Skin epidermis (tissue), 12 donors: ENCODE measurements around the gene CITED2.
"Not testable (repeated sequence)": the region's sequence is repeated elsewhere in the genome, so short reads cannot be mapped to it uniquely, and the experiment has no call there.

ENCODE experiments used
- H3K27ac ChIP-seq, 21 experiments: fragments of 200-600 bp; sonication (generic) in 11 of 21; one replicate each; pipeline ENCODE4 v1.5.0; 2020; ENCODE audit warnings: mild to moderate bottlenecking in 3 of 21, inconsistent platforms in 2 of 21, moderate library complexity in 2 of 21
- H3K4me3 ChIP-seq, 7 experiments: fragments of 200-600 bp; sonication (generic) in 2 of 7; one replicate each; pipeline ENCODE4 v1.5.0; 2020; ENCODE audit warnings: inconsistent platforms in 2 of 7, mild to moderate bottlenecking in 2 of 7, moderate library complexity in 1 of 7

Gene CITED2

DNA sequence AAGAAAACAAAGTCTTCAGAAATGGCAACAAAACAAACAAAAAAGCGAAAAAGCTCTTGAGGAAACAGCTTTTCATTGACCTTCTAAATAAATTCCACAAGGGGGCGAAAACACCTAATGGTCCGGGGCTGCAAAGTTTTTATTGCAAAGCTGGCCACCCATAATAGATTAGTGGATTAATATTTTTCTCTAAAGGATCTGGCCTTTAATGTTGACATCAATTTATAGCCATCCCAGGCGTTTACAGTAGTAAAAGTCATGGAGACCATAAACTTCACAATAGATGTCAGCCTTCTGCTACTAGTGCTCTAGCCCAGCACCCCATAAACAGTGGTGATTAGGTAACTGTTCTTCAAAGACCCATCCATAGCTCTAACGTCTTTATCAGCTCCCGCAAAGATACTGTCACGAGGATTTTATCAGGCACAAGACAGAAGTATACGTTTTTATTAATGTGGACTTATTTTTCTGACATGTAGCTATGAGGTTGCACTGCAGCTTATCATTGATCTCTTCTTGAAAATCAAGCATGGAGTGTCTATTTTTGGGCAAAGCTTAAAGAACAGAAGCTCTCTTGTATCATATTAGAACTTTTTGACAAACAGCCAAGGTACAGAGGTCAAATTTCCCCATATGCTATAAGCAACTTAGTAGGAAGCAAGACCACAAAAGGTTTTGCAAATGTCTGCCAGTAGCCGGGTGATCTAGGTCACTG is 4.7 kb downstream of the CITED2 start:
- H3K27ac ChIP-seq: peak overlapping the region in 11 of 21 experiments; percentile 9 to 99 (median 44)
- no peak overlapping the region for H3K4me3 ChIP-seq

GRCh38 chr6:139369068-139369467 is 5.4 kb downstream of the CITED2 start:
- Histone ChIP-seq H3K4me3 (no peak overlapping the region), H3K27ac (peak overlapping the region in 1 of 21 experiments; percentile 63)

- Histone ChIP-seq H3K4me3 (no peak overlapping the region), H3K27ac (no peak overlapping the region)
These were observed 5.8 kb downstream of the CITED2 start for GRCh38 chr6:139368661-139369060.

GRCh38 chr6:139367810-139368351 is 6.6 kb downstream of the CITED2 start:
- no peak overlapping the region for H3K27ac ChIP-seq
- no peak overlapping the region for H3K4me3 ChIP-seq

GRCh38 chr6:139364982-139365379 is 9.5 kb downstream of the CITED2 start:
- Histone ChIP-seq H3K27ac (no peak overlapping the region), H3K4me3 (no peak overlapping the region)

DNA sequence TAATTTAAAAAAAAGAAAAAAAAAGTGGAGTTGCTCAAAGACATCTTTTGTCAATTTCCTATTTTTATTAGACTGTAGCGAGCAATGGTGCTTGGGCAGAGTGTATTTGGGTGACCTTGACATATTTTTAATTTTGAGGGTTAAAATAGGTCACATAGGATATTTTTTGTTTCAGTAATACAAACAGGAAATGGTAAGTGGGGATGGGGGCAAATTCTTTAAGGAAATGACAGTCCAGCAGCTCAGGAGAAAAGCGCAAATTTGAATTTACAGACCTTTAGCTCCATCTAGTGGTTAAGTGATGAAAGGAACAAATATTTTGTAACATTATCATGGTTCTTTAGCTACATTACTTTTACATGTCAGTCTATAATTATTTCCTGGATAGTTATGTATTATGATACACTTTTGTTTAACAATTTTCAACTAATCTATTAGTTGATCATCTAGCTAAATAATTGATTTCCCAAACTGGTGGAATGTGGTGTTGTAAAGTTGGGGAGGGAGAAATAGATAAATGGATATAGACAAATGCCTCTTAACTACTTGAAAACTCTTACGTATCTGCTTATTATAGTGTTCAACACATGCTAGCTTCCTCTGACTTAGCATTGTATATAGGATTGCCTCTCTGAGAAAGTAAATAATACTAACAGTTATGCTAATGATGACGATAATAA is 10.0 kb downstream of the CITED2 start:
- H3K4me3 ChIP-seq: no peak overlapping the region
- H3K27ac ChIP-seq: peak overlapping the region in 1 of 21 experiments; percentile 26

DNA sequence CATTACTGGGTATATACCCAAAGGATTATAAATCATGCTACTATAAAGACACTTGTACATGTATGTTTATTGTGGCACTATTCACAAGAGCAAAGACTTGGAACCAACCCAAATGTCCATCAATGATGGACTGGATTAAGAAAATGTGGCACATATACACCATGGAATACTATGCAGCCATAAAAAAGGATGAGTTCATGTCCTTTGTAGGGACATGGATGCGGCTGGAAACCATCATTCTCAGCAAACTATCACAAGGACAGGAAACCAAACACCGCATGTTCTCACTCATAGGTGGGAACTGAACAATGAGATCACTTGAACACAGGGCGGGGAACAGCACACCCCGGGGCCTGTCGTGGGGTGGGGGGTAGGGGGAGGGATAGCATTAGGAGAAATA is 10.7 kb downstream of the CITED2 start:
- peak overlapping the region in 1 of 21 experiments; percentile 26 for H3K27ac ChIP-seq
- not testable (repeated sequence) for H3K4me3 ChIP-seq

DNA sequence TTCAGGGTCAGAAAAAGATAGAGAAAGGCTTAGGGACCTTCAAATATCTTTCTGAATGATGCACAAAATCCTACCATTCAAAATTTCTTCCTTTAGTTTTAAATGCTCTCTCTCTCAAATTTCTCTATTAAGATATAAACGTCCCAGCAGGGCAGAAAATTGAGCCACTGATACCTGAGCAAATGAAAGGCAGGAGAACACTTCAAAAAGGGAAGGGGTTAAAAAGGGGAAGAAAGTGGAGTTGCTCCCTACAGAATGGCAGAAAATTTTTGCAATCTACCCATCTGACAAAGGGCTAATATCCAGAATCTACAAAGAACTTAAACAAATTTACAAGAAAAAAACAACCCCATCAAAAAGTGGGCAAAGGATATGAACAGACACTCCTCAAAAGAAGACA is 11.3 kb downstream of the CITED2 start:
- not testable (repeated sequence) for H3K27ac ChIP-seq, H3K4me3 ChIP-seq

DNA sequence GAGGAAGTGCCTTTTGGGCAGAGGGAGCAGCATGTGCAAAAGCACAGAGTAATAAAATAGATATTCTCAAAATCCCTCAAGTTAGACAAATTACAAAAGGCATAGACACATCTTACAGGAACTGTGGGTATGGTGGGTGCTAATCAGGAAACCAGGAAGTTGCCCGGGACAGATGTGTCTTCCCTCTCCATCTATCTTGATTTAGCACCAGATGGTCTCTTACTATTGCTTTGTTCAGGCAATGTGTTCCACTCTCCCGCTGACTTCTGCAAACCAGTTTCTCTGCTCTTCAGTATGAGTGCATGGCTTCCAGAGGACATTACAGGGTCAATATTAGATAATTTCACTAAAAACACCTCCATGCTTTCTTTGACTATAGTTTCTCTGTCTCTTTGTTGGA is 13.2 kb downstream of the CITED2 start:
- H3K27ac ChIP-seq: no peak overlapping the region

DNA sequence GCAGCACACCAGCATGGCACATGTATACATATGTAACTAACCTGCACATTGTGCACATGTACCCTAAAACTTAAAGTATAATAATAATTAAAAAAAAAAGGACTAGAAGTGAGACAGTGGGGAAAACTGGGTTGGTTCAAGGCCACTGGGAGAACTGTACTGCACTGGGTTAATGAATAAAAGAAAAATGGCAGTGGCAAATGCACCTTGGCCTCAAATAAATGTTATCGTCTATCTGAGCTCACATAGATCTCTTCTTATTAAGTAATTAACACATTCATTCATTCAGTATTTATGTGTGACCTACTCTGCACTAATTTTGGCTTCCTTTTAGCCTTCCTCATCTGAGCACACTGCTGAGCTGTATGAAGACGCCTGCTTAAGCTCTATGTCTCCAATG is 17.5 kb downstream of the CITED2 start:
- Histone ChIP-seq H3K27ac (no peak overlapping the region), H3K4me3 (no peak overlapping the region)

More for the DNA sequence above, 13.2 kb downstream of the CITED2 start:
- no peak overlapping the region for H3K4me3 ChIP-seq

DNA sequence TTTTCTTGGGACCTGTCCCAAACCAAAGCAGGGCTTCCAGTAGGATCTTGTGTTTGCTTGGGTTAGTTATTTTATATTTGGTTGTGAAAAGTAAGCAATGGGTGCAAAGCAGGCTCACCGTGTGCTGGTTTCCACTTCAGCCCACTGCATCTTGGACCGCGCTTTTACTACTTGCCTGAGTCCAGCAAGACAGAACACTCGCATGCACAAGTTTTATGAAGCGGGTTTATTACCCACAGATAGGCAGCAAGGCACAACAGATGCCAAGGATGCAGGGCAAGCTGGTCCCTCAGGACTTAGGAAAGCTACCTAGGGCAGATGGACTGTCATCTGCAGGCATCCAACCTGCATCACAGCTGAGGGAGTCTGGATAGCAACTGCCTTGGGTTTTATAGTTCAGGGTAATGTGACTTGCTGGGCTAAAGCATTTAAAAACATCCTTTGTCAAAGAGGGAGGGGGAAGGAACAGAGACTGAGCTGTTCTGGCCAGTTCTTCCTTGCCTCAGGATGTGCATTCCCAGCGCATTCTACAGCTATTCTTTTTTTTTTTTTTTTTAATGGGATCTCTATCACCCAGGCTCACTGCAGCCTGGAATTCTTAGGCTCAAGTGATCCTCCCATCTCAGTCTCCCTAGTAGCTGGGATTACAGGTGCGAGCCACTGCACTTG is 18.5 kb downstream of the CITED2 start:
- H3K4me3 ChIP-seq: no peak overlapping the region
- no peak overlapping the region for H3K27ac ChIP-seq

DNA sequence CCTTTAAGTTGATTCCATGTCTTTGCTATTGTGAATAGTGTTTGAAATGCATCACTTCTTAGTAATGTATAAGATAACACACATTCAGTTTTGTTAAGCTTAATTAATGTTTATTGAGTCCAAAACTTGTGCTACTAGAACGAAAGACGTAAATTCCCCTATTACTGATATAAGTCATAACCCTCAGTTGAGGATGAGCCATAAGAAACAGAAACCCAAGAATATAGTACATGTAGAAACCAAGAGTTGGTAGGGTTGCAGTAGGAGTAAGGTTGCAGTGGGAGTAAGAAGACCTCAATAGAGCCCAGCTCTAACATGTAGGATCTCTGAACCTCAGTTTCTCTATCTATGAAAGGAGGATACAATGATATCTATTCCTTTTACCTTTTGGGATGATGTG is 19.3 kb downstream of the CITED2 start:
- no peak overlapping the region for H3K27ac ChIP-seq
- no peak overlapping the region for H3K4me3 ChIP-seq

DNA sequence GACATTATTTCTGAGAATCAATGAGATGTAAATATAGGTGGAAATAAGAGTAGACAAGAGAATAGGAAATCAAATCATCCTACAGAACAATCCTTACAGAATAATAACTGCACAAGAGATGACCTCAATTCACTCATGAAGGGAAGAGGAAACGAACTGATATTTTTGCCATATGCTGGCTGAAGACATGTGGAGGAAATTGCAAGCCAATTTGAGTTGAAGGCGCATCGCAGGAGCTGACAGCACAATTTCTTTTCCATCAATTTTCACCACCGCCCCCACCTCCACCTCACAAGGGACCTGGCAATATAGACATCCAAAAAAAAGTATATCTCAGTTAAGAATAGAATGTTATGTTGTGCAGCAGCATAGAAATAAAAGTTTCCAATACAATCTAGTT is 20.3 kb downstream of the CITED2 start:
- Histone ChIP-seq H3K4me3 (no peak overlapping the region), H3K27ac (no peak overlapping the region)

- H3K4me3 ChIP-seq: no peak overlapping the region
- H3K27ac ChIP-seq: peak overlapping the region in 15 of 21 experiments; percentile 6 to 82 (median 59)
These were observed 24.9 kb downstream of the CITED2 start for GRCh38 chr6:139349464-139350020.

DNA sequence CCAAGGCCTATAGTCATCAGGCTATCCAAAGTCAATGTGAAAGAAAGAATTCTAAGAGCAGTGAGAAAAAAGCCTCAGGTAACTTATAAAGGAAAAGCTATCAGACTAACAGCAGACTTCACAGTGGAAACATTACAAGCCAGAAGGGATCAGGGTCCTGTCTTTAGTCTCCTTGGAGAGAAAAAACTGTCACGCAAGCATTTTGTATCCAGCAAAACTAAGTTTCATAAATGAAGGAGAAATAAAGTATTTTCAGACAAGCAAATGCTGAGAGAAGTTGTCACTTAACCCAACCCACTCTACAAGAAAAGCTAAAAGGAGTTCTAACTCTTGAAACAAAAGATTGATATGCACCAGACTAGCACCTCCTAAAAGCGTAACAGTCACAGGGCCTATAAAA is 28.1 kb downstream of the CITED2 start:
- no peak overlapping the region for H3K27ac ChIP-seq
- no peak overlapping the region for H3K4me3 ChIP-seq

GRCh38 chr6:139344186-139344963 is 30.1 kb downstream of the CITED2 start:
- Histone ChIP-seq H3K27ac (peak overlapping the region in 8 of 21 experiments; percentile 13 to 70 (median 49)), H3K4me3 (no peak overlapping the region)

DNA sequence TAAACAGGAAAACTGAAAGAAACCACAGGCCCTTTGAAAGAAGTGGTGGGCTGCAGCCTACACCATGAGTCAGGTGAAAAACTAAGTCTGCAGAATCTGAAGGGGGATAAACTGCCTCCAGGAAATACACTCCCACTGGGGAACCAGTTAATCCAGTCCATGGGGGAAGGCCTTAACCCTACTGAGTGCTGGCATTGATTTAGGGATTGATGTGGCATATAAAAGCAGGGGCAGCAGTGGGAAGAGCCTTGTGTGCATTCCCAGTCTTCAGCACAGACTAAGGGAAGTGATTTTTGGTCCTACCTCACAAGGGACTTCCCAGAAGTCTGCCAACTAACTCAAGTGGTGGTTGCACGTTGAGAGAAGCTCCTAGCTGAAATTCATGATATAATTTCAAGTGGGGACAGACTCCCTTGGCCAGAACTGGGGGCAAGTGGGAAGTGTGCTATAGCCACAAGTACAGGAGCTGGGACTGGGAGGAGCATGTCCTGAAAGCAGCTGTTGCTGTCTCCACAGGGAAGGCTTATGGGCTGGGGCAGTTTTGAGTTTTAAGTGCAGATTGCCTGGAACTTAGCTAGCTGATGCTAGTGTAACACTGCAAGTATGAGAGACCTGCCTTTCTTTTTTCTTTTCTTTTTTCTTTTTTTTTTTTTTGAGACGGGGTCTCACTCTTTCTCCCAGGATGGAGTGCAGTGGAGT is 31.2 kb downstream of the CITED2 start:
- H3K27ac ChIP-seq: peak overlapping the region in 7 of 21 experiments; percentile 5 to 70 (median 52)

GRCh38 chr6:139341060-139341459 is 33.4 kb downstream of the CITED2 start:
- no peak overlapping the region for H3K27ac ChIP-seq
- no peak overlapping the region for H3K4me3 ChIP-seq

More for the DNA sequence above, 31.2 kb downstream of the CITED2 start:
- H3K4me3 ChIP-seq: no peak overlapping the region

- peak overlapping the region in 19 of 21 experiments; percentile 14 to 78 (median 55) for H3K27ac ChIP-seq
- H3K4me3 ChIP-seq: no peak overlapping the region
These were observed 35.7 kb downstream of the CITED2 start for GRCh38 chr6:139338795-139339194.
